Fibroblast of lung (primary cell): ENCODE measurements around the gene MAN2C1.

Experiments
- EZH2 ChIP-seq: IDR thresholded peaks from 2 replicates; pipeline ENCODE4 v1.5.1; 2012; ENCODE audit warnings: low read length, control low read depth, mild to moderate bottlenecking; ENCODE audit errors: missing control alignments
- TF ChIP-seq, protein P1 (sequence below), 2 donors: IDR thresholded peaks in 1 of 2; conservative IDR thresholded peaks in 1 of 2; 1 replicate in 1 of 2; 2 replicates in 1 of 2; pipeline ENCODE4 v1.5.1; 2011 to 2012; ENCODE audit warnings: low read length in 2 of 2, control low read depth in 1 of 2, inconsistent platforms in 1 of 2, low read depth in 1 of 2, mild to moderate bottlenecking in 1 of 2

DNA sequence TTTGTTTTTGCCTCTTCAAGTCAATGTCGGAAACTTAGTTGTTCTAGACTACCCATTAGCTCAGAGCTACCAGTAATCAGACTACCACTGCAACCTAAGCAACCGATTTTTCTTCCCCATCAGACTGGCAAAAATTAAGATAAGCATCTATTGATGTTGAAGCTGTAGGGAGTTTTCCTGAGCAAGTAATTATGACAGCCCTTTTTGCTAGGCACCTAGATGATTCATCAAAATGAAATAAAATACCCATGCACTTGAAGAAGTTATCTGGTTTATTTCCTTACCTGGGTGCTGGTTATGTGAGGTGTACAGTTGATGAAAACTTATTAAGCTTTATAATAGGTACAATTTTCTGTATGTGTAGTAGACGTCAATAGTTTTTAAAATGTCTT lies 33.1 kb downstream of the MAN2C1 start:
- TF ChIP-seq, protein P1, sequence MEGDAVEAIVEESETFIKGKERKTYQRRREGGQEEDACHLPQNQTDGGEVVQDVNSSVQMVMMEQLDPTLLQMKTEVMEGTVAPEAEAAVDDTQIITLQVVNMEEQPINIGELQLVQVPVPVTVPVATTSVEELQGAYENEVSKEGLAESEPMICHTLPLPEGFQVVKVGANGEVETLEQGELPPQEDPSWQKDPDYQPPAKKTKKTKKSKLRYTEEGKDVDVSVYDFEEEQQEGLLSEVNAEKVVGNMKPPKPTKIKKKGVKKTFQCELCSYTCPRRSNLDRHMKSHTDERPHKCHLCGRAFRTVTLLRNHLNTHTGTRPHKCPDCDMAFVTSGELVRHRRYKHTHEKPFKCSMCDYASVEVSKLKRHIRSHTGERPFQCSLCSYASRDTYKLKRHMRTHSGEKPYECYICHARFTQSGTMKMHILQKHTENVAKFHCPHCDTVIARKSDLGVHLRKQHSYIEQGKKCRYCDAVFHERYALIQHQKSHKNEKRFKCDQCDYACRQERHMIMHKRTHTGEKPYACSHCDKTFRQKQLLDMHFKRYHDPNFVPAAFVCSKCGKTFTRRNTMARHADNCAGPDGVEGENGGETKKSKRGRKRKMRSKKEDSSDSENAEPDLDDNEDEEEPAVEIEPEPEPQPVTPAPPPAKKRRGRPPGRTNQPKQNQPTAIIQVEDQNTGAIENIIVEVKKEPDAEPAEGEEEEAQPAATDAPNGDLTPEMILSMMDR (conservative IDR thresholded peaks at IDR 0.05 in 1 of 2, IDR thresholded peaks at IDR 0.05 in 1 of 2; ENCODE audit: low read depth in 1 of 2, low read length in 2 of 2) = no peak
- TF ChIP-seq EZH2 = no peak
